Uterus (tissue), 2 donors: ENCODE measurements around the gene ETS1.

Experiments
- CTCF ChIP-seq, 4 experiments: fragments of 200-600 bp in 2 of 4; fragments of 450-650 bp in 2 of 4; sonication (generic) in 2 of 4; IDR thresholded peaks; one replicate each; pipeline ENCODE4 v1.5.1; 2016 to 2019; ENCODE audit warnings: antibody characterized with exemption in 4 of 4, mild to moderate bottlenecking in 2 of 4, moderate library complexity in 1 of 4
- POLR2A ChIP-seq, 2 donors: fragments of 450-650 bp; IDR thresholded peaks; one replicate each; pipeline ENCODE4 v1.6.1; 2016; ENCODE audit warnings: antibody characterized with exemption in 2 of 2, mild to moderate bottlenecking in 1 of 2, moderate library complexity in 1 of 2

GRCh38 chr11:128619540-128620308 is 32.4 kb upstream of the ETS1 start:
- no peak for TF ChIP-seq CTCF (IDR thresholded peaks at IDR 0.05)
- TF ChIP-seq POLR2A (IDR thresholded peaks at IDR 0.05), result no peak
